Right atrium auricular region (tissue), 2 donors: ENCODE results near the gene GTF2IRD1. TPM values are rescaled to one million over a fixed set of nuclear protein-coding genes. Genes with fewer than 3 reads are reported as not detected.
"Not testable (repeated sequence)": the region's sequence is repeated elsewhere in the genome, so short reads cannot be mapped to it uniquely, and the experiment has no call there.

Experiments
- DNase-seq: peaks from one replicate; pipeline ENCODE4 v3.0.0-alpha.2; 2019; ENCODE audit warnings: low spot score
- H3K27ac ChIP-seq, 2 donors: fragments of 200-600 bp; sonication (generic); 1 replicate in 1 of 2; 2 replicates in 1 of 2; pipeline ENCODE4 v1.5.1; 2016 to 2019
- H3K27me3 ChIP-seq, 2 donors: fragments of 200-600 bp; sonication (generic); one replicate each; pipeline versions ENCODE4 v1.5.1 to v1.6.0; 2017 to 2019
- H3K36me3 ChIP-seq: fragments of 200-600 bp; sonication (generic); one replicate; pipeline ENCODE4 v1.5.1; 2016
- H3K4me1 ChIP-seq, 2 donors: fragments of 200-600 bp; sonication (generic); one replicate each; pipeline versions ENCODE4 v1.5.1 to v1.6.0; 2017 to 2019
- H3K4me3 ChIP-seq, 2 donors: fragments of 200-600 bp; sonication (generic); 1 replicate in 1 of 2; 2 replicates in 1 of 2; pipeline ENCODE4 v1.5.1; 2017 to 2019; ENCODE audit warnings: mild to moderate bottlenecking in 1 of 2, moderate library complexity in 1 of 2
- H3K9me3 ChIP-seq, 2 donors: fragments of 200-600 bp; sonication (generic); one replicate each; pipeline ENCODE4 v1.5.1; 2019
- total RNA-seq, 2 donors: library from RNA; depleted of rRNA; stranded (reverse); fragments of >200 nt; gene quantifications; one replicate each; pipeline ENCODE4 v1.1.0, GENCODE V29; 2016
- TF ChIP-seq, protein P1 (sequence below), 2 donors: fragments of 200-600 bp; sonication (generic); IDR thresholded peaks; one replicate each; pipeline ENCODE4 v1.5.1; 2019; ENCODE audit warnings: antibody characterized with exemption in 2 of 2

Gene GTF2IRD1
- total RNA-seq, 2 donors from 2014 or later: 15.6 to 16.5 TPM

DNA sequence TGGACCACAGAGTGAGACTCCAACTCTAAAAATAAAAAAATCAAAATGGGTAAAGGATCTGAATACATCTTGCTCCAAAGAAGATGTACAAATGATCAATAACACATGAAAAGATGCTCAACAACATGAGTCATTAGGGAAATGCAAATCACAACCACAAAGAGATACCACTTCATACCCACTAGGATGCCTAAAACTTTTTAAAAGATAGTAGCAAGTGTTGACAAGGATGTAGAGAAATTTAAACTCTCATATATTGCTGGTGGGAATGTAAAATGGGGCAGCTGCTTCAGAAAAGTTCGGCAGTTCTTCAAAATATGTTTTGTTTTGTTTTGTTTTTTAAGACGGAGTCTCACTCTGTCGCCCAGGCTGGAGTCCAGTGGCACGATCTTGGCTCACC, 45.7 kb upstream of the GTF2IRD1 start:
- no peaks in the 10 kb centered on the region for H3K9me3 ChIP-seq
- no peaks in the 10 kb centered on the region for H3K4me1 ChIP-seq
- no peaks in the 10 kb centered on the region for H3K27me3 ChIP-seq
- DNase-seq: no peak
- no peaks in the 10 kb centered on the region for H3K36me3 ChIP-seq
- no peak overlapping the region for H3K27ac ChIP-seq
- H3K4me3 ChIP-seq: no peak overlapping the region
- TF ChIP-seq, protein P1, sequence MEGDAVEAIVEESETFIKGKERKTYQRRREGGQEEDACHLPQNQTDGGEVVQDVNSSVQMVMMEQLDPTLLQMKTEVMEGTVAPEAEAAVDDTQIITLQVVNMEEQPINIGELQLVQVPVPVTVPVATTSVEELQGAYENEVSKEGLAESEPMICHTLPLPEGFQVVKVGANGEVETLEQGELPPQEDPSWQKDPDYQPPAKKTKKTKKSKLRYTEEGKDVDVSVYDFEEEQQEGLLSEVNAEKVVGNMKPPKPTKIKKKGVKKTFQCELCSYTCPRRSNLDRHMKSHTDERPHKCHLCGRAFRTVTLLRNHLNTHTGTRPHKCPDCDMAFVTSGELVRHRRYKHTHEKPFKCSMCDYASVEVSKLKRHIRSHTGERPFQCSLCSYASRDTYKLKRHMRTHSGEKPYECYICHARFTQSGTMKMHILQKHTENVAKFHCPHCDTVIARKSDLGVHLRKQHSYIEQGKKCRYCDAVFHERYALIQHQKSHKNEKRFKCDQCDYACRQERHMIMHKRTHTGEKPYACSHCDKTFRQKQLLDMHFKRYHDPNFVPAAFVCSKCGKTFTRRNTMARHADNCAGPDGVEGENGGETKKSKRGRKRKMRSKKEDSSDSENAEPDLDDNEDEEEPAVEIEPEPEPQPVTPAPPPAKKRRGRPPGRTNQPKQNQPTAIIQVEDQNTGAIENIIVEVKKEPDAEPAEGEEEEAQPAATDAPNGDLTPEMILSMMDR (IDR thresholded peaks at IDR 0.05): no peak

DNA sequence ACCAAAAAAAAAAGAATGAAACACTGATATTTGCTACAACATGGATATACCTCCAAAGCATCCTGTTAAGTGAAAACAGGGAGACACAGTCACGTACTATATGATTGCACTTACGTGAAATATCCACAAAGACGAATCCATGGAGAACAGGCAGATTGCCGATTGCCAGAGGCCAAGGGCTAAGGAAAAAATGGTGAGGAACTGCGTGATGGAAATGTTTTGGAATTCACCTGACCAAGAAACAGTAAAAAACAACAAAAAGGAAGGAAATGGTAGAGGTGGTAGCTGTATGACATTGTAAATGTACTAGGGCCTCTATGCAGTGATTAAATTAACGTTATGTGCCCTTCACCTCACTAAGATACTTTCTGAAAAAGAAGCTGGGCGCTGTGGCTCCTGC, 44.1 kb upstream of the GTF2IRD1 start:
- Histone ChIP-seq H3K27ac (no peak overlapping the region), H3K36me3 (no peaks in the 10 kb centered on the region), H3K27me3 (no peaks in the 10 kb centered on the region), H3K4me1 (no peaks in the 10 kb centered on the region), H3K4me3 (no peak overlapping the region), H3K9me3 (no peaks in the 10 kb centered on the region)
- DNase-seq: no peak
- TF ChIP-seq, protein P1 (IDR thresholded peaks at IDR 0.05): no peak

DNA sequence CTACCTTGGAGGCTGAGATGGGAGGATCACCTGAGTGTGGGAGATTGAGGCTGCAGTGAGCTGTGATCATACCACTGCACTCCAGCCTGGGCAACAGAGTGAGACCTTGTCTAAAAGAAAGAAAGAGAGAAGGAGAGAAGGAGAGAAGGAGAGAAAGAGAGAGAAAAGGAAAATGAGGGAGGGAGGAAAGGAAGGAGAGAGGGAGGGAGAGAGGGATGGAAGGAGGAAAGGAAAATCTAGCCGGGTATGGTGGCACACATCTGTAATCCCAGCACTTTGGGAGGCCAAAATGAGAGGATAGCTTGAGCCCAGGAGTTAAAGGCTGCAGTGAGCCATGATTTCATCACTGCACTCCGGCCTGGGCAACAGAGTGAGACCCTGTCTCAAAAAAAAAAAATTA, 42.9 kb upstream of the GTF2IRD1 start:
- Histone ChIP-seq H3K36me3 (no peaks in the 10 kb centered on the region), H3K4me3 (no peak overlapping the region), H3K27me3 (no peaks in the 10 kb centered on the region), H3K27ac (no peak overlapping the region), H3K4me1 (no peaks in the 10 kb centered on the region), H3K9me3 (no peaks in the 10 kb centered on the region)
- DNase-seq: no peak
- TF ChIP-seq, protein P1 (IDR thresholded peaks at IDR 0.05): no peak

DNA sequence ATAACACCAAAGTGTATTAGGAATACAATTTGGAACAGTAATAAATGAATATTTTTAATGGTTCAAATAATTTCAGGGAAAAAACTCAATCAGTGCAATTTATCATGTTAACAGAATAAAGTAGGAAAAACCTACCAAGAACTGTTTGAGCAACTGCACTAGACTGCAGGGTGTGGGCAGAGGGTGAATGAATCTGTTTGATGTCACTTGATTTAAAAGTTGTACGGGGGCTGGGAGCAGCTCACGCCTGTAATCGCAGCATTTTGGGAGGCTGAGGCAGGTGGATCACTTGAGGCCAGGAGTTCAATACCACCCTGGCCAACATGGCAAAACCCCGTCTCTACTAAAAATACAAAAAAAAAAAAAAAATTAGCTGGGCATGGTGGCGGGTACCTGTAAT, 42.1 kb upstream of the GTF2IRD1 start:
- not testable (repeated sequence) for DNase-seq, H3K27me3 ChIP-seq, H3K4me1 ChIP-seq, H3K4me3 ChIP-seq, H3K27ac ChIP-seq, H3K9me3 ChIP-seq, H3K36me3 ChIP-seq

DNA sequence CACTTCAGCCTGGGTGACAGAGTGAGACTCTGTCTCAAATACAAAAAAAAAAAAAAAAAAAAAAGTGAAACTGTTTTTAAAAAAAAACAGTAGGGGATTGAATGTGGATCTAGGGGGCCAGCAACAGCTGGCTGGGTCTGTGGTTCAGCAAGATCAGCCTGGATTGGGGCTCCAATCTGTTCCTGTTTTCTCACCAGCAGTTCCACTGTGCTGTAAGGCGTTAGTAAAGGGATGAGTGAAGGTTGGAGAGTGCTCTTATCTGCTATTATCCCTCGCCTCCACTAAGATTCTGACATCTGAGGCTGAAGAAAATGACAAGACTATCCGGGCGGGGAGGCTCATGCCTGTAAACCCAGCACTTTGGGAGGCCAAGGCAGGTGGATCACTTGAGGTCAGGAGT, 41.6 kb upstream of the GTF2IRD1 start:
- Histone ChIP-seq H3K9me3 (no peaks in the 10 kb centered on the region), H3K4me3 (no peak overlapping the region), H3K27me3 (no peaks in the 10 kb centered on the region), H3K27ac (no peak overlapping the region), H3K36me3 (no peaks in the 10 kb centered on the region), H3K4me1 (no peaks in the 10 kb centered on the region)
- no peak for DNase-seq
- TF ChIP-seq, protein P1 (IDR thresholded peaks at IDR 0.05): no peak

DNA sequence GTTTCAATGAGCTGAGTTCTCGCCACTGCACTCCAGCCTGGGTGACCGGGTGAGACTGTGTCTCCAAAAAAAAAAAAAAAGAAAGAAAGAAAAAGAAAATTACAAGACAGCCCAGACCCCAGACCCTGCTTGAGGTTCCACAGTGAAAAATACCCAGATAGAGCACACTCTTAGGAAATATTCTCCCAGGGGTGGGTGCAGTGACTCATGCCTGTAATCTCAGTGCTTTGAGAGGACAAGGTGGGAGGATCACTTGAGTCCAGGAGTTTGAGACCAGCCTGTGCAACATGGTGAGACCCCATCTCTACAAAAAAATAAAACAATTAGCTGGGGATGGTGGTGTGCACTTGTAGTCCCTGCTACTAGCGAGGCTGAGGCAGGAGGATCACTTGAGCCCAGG, 41.1 kb upstream of the GTF2IRD1 start:
- Histone ChIP-seq H3K27me3 (no peaks in the 10 kb centered on the region), H3K36me3 (no peaks in the 10 kb centered on the region), H3K4me3 (no peak overlapping the region), H3K4me1 (peaks cover 0 to 4% of the 10 kb centered on the region in 2 donors), H3K27ac (no peak overlapping the region), H3K9me3 (no peaks in the 10 kb centered on the region)
- TF ChIP-seq, protein P1 (IDR thresholded peaks at IDR 0.05): no peak
- no peak for DNase-seq

DNA sequence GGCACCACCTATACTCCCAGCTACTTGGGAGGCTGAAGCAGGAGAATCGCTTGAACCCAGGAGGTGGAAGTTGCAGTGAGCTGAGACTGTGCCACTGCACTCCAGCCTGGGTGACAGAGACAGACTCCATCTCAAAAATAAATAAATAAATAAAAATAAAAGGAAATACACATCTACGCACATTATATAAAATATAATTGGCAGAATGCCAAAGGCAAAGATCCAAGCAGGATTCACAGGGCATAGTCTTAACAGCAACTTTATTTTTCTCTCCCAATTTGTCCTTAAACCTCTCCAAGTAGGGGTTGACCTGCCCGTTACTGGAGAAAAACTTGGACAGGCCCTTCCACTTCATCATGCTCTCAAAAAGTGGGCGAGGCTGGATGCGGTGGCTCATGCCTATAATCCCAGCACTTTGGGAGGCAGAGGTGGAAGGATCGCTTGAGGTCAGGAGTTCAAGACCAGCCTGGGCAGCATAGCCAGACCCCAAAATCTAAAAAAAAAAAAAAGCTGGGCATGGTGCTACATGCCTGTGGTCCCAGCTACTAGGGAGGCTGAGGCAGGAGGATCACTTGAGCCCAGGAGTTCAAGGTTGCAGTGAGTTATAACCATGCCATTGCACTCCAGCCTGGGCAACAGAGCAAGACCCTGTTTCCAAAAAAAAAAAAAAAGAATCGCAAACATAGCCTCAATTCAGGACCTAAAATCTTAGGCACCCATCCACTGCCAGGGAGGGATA, 38.9 kb upstream of the GTF2IRD1 start:
- not testable (repeated sequence) for H3K27ac ChIP-seq, DNase-seq, H3K4me3 ChIP-seq

More for the DNA sequence above, 38.9 kb upstream of the GTF2IRD1 start:
- not testable (repeated sequence) for H3K27me3 ChIP-seq, H3K36me3 ChIP-seq, H3K4me1 ChIP-seq, H3K9me3 ChIP-seq
